Adrenal gland (tissue), 12 donors: ENCODE data around the gene DOCK7. TPM values are rescaled to one million over a fixed set of nuclear protein-coding genes. Genes with fewer than 3 reads are reported as not detected.

Source experiments
- DNase-seq, 7 donors: peaks; one replicate each; pipeline ENCODE4 v3.0.0-alpha.2; 2019 to 2020
- H3K27ac ChIP-seq, 5 donors: fragments of 200-600 bp; sonication (generic) in 4 of 5; 1 replicate in 3 of 5; 2 replicates in 2 of 5; pipeline versions ENCODE4 v1.5.1 to v1.8.0; 2016 to 2020; ENCODE audit warnings: mild to moderate bottlenecking in 1 of 5
- H3K27me3 ChIP-seq: fragments of 200-600 bp; 2 replicates; pipeline ENCODE4 v1.8.0; 2021
- H3K36me3 ChIP-seq, 2 donors: fragments of 200-600 bp; replicated peaks in 1 of 2; 1 replicate in 1 of 2; 2 replicates in 1 of 2; pipeline versions ENCODE4 v1.5.1 to v1.8.0; 2018 to 2022
- H3K4me1 ChIP-seq, 2 donors: fragments of 200-600 bp; replicated peaks in 1 of 2; 1 replicate in 1 of 2; 2 replicates in 1 of 2; pipeline versions ENCODE4 v1.5.1 to v1.8.0; 2018 to 2021
- H3K4me3 ChIP-seq, 4 donors: fragments of 200-600 bp; sonication (generic) in 3 of 4; one replicate each; pipeline ENCODE4 v1.5.1; 2016 to 2018
- H3K9me3 ChIP-seq, 3 donors: fragments of 200-600 bp; sonication (generic) in 1 of 3; replicated peaks in 1 of 3; 1 replicate in 2 of 3; 2 replicates in 1 of 3; pipeline versions ENCODE4 v1.5.1 to v1.8.0; 2016 to 2021
- CTCF ChIP-seq, 6 experiments: fragments of 450-650 bp in 4 of 6; fragments of 200-600 bp in 2 of 6; sonication (generic) in 1 of 6; IDR thresholded peaks; 1 replicate in 5 of 6; 2 replicates in 1 of 6; pipeline versions ENCODE4 v1.5.1 to v1.8.0; 2016 to 2021; ENCODE audit warnings: antibody characterized with exemption in 6 of 6, mild to moderate bottlenecking in 2 of 6, moderate library complexity in 1 of 6
- POLR2A ChIP-seq, 2 donors: fragments of 450-650 bp; IDR thresholded peaks; one replicate each; pipeline ENCODE4 v1.6.1; 2017; ENCODE audit warnings: antibody characterized with exemption in 2 of 2, mild to moderate bottlenecking in 2 of 2, moderate library complexity in 1 of 2
- WGBS, 4 donors: extraction: QIAGEN DNeasy Blood & Tissue Kit in 2 of 4; methylation state at CpG; one replicate each; pipeline versions ENCODE4 v1.1.5 to v1.1.7; 2013 to 2017; 5-methylcytosine and 5-hydroxymethylcytosine counted together
- intact Hi-C, 2 donors: fragments of 100-400 bp; cut with DNase I; formaldehyde crosslinking; loops; one replicate each; pipeline versions ENCODE4 v1.14.1 to v1.15.0; 2022 to 2023
- polyA plus RNA-seq, 3 donors: library from polyadenylated mRNA; stranded (reverse); fragments of 200-250 nt in 2 of 3; fragments of 350-450 nt in 1 of 3; fragmentation: Illumina TruSeq in 1 of 3; extraction: RNeasy Lipid Tissue Mini Kit (QIAGEN cat#74804) in 1 of 3; gene quantifications; one replicate each; pipeline ENCODE4 v1.2.3, GENCODE V29; 2013 to 2014
- total RNA-seq, 9 donors: library from RNA; depleted of rRNA in 4 of 9; stranded (reverse); fragments of >200 nt in 4 of 9; fragments of 120-200 nt in 1 of 9; fragmentation: NEBNext Ultra II Directional in 1 of 9; extraction: Animal tissue kit (Norgen Biotek cat#: 25700) in 1 of 9; gene quantifications; one replicate each; pipeline versions ENCODE4 v1.1.0 to v1.2.4, GENCODE V29; 2013 to 2023
- donor health status: healthy with polysubstance abuse.
- donor health status: Bipolar disorder and iron deficiency.
- donor health status: DM: yes; HTN: yes; CAD: no.
- donor health status: DM: no; HTN: no; CAD: no.
- donor health status: DM: no; HTN: no; CAD: no.
- donor health status: DM: yes; HTN: yes; CAD: no.

The DOCK7 gene
- total and polyA plus RNA-seq, 12 donors: 4.7 to 43.0 (median 22.7) TPM

GRCh38 chr1:62593825-62594394 lies 94.3 kb downstream of the DOCK7 start:
- Histone ChIP-seq H3K27me3 (no peaks in the 10 kb centered on the region), H3K36me3 (no peaks in the 10 kb centered on the region), H3K4me3 (no peak overlapping the region), H3K4me1 (no peaks in the 10 kb centered on the region), H3K9me3 (no peaks in the 10 kb centered on the region), H3K27ac (no peak overlapping the region)
- intact Hi-C loops: no loop called here
- no peak for DNase-seq
- no peak for TF ChIP-seq POLR2A (IDR thresholded peaks at IDR 0.05)
- no peak for TF ChIP-seq CTCF (IDR thresholded peaks at IDR 0.05)
- 61 to 68% (median 64%) methylated on average over 2 of the region's 2 CpGs for WGBS, 4 donors

- TF ChIP-seq CTCF (IDR thresholded peaks at IDR 0.05) (no peak), POLR2A (IDR thresholded peaks at IDR 0.05) (no peak)
- Histone ChIP-seq H3K9me3 (no peaks in the 10 kb centered on the region), H3K27ac (no peak overlapping the region), H3K27me3 (no peaks in the 10 kb centered on the region), H3K4me1 (no peaks in the 10 kb centered on the region), H3K36me3 (no peaks in the 10 kb centered on the region), H3K4me3 (no peak overlapping the region)
- intact Hi-C loops: no loop called here
- 35 to 100% (median 71%) methylated on average over 1 of the region's 1 CpG for WGBS, 4 donors
- DNase-seq: no peak
These were observed 97.2 kb downstream of the DOCK7 start for GRCh38 chr1:62590970-62591368.

GRCh38 chr1:62590255-62590969 lies 97.8 kb downstream of the DOCK7 start:
- intact Hi-C loops: no loop called here
- Histone ChIP-seq H3K27ac (no peak overlapping the region), H3K4me3 (no peak overlapping the region), H3K4me1 (no peaks in the 10 kb centered on the region), H3K27me3 (no peaks in the 10 kb centered on the region), H3K36me3 (no peaks in the 10 kb centered on the region), H3K9me3 (no peaks in the 10 kb centered on the region)
- TF ChIP-seq POLR2A (IDR thresholded peaks at IDR 0.05): no peak
- DNase-seq: no peak
- 91 to 94% (median 93%) methylated on average over 4 of the region's 4 CpGs for WGBS, 4 donors

DNA sequence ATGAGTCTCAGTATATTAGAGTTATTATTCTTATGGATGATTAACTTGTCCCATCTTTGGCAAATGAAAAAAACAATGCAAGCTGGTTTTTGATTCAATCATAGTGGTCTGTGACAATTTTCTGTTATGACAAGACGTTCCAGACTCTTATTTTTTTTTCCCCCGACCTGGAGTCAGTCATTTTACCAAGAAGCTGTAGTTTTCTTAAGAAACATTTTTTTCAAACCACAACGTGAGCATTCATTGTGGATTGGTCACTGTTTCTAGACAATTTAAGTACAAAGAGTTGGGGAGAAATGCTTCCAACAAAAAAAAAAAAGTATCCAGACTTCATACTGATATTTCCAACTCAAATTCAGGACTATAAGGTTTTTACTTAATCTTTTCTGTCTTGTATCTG lies 98.9 kb downstream of the DOCK7 start:
- H3K27ac ChIP-seq: no peak overlapping the region
- DNase-seq: no peak
- no peaks in the 10 kb centered on the region for H3K36me3 ChIP-seq
- no peaks in the 10 kb centered on the region for H3K4me1 ChIP-seq
- TF ChIP-seq POLR2A (IDR thresholded peaks at IDR 0.05): no peak
- no peak for TF ChIP-seq CTCF (IDR thresholded peaks at IDR 0.05)
- no peak overlapping the region for H3K4me3 ChIP-seq
- intact Hi-C loops: no loop called here
- 86 to 92% (median 90%) methylated on average over 3 of the region's 3 CpGs for WGBS, 4 donors
- no peaks in the 10 kb centered on the region for H3K27me3 ChIP-seq
- H3K9me3 ChIP-seq: no peaks in the 10 kb centered on the region

DNA sequence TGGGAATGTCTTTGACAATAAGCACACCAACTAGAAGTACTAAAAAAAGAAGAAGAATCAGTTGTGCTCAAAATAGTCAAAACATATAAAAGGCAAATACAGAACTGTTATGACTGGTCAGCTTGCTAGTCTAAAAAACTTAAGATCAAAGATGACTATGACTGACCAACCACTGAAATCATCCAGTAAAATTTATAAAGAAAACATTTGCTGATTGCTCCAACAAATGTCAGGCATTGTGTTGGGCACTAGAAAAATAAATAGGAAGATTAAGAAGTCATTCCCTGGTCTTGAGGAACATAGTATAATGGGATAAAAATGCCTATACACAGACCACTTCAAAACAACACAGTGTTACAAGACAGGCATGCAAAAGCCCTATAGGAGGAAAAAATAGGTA lies 100.2 kb downstream of the DOCK7 start:
- Histone ChIP-seq H3K27ac (no peak overlapping the region), H3K9me3 (no peaks in the 10 kb centered on the region), H3K4me1 (peaks cover 0 to 9% of the 10 kb centered on the region in 2 donors), H3K4me3 (no peak overlapping the region), H3K27me3 (no peaks in the 10 kb centered on the region), H3K36me3 (no peaks in the 10 kb centered on the region)
- DNase-seq: no peak
- no peak for TF ChIP-seq POLR2A (IDR thresholded peaks at IDR 0.05)
- no peak for TF ChIP-seq CTCF (IDR thresholded peaks at IDR 0.05)
- intact Hi-C loops: no loop called here
